ENCODE results near the gene MAP3K14. TPM values are rescaled to one million over a fixed set of nuclear protein-coding genes. Genes with fewer than 3 reads are reported as not detected.

Gene MAP3K14
- total RNA-seq, 4 donors from 2014 or later, result 16.5 to 30.4 (median 24.7) TPM

DNA sequence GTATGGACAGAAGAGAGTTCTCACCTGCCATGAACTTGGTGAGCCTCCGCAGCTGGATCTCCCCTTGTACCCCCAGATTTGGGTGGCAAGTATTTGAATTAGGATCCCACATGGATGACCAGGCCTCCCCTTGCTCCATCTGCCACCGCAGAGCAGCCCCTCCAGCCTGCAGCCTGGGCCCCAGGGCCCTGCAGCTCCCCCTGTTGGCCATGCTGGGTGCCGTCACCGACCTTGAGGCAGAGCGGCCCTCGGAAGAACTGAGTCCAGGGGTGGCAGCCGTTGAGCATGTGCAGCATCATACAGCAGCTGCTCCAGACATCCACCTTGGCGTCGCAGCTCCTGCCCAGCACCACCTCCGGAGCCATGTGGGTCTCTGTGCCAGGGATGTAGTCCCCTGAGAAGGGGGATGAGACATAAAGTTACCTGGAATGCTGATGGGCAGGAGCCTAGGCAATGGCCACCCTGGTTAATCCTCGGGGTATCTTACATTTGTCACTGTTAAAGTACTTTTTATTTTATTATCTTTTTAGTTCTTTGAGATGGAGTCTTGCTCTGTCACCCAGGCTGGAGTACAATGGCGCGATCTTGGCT, 45.9 kb downstream of the MAP3K14 start:
- Histone ChIP-seq H3K4me1 (peaks cover 0 to 11% (median 5%) of the 10 kb centered on the region in 4 donors), H3K27me3 (no peaks in the 10 kb centered on the region), H3K27ac (no peak overlapping the region), H3K9me3 (no peaks in the 10 kb centered on the region), H3K36me3 (peaks cover 0 to 87% (median 0%) of the 10 kb centered on the region in 3 donors), H3K4me3 (no peak overlapping the region)
- peak; percentile 26 to 53 (median 46) for TF ChIP-seq CTCF (IDR thresholded peaks at IDR 0.05)
- TF ChIP-seq POLR2A (IDR thresholded peaks at IDR 0.05), result no peak
- DNase-seq, result peak; percentile 36 to 61 (median 59)

- no peak for TF ChIP-seq POLR2A (IDR thresholded peaks at IDR 0.05)
- TF ChIP-seq CTCF (IDR thresholded peaks at IDR 0.05), result no peak
- no peak for DNase-seq
- H3K4me3 ChIP-seq, result no peak overlapping the region
- H3K4me1 ChIP-seq, result peaks cover 0 to 16% (median 5%) of the 10 kb centered on the region in 4 donors
- peaks cover 0 to 92% (median 0%) of the 10 kb centered on the region in 3 donors for H3K36me3 ChIP-seq
- no peak overlapping the region for H3K27ac ChIP-seq
- H3K27me3 ChIP-seq, result no peaks in the 10 kb centered on the region
- H3K9me3 ChIP-seq, result no peaks in the 10 kb centered on the region
Observed at GRCh38 chr17:45269912-45270311, 46.9 kb downstream of the MAP3K14 start.

GRCh38 chr17:45267436-45268055, 49.3 kb downstream of the MAP3K14 start:
- no peak for DNase-seq
- Histone ChIP-seq H3K36me3 (peaks cover 0 to 90% (median 0%) of the 10 kb centered on the region in 3 donors), H3K9me3 (no peaks in the 10 kb centered on the region), H3K4me3 (no peak overlapping the region), H3K27me3 (no peaks in the 10 kb centered on the region), H3K4me1 (peaks cover 3 to 40% (median 6%) of the 10 kb centered on the region in 4 donors), H3K27ac (no peak overlapping the region)
- TF ChIP-seq POLR2A (IDR thresholded peaks at IDR 0.05), result no peak
- no peak for TF ChIP-seq CTCF (IDR thresholded peaks at IDR 0.05)

DNA sequence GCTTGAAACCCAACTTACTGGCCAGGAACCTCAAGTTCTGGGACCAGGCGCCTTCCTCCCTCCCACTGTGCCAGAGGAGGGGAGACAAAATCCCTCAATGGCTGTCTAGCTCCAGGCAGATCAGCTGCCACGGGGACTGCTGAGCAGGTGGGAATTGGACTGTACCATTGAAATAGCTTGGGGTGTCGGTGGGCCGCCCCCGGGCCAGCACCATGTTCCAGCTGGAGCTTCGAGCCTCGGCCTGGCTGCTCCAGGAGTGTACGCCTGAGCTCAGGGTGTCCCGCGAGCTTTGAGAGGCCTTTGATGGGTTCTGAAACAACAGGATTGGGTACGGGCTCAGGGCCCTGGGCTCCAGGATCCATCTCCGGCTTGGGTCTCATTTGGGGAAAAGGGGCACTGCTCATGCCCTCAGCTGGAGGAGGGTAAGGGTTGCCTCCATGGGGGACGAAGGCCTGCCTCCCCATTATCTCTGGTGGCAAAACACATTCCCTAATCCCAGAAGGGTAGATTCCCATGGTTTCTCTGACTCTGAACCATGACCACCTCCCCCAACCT, 50.4 kb downstream of the MAP3K14 start:
- H3K36me3 ChIP-seq, result peaks cover 0 to 79% (median 0%) of the 10 kb centered on the region in 3 donors
- H3K9me3 ChIP-seq, result no peaks in the 10 kb centered on the region
- H3K4me3 ChIP-seq, result no peak overlapping the region
- H3K27me3 ChIP-seq, result no peaks in the 10 kb centered on the region
- no peak for TF ChIP-seq CTCF (IDR thresholded peaks at IDR 0.05)
- TF ChIP-seq POLR2A (IDR thresholded peaks at IDR 0.05), result no peak
- no peak for DNase-seq
- peak overlapping the region in 2 of 4 donors; percentile 47 to 83 for H3K27ac ChIP-seq
- H3K4me1 ChIP-seq, result peaks cover 7 to 44% (median 11%) of the 10 kb centered on the region in 4 donors

DNA sequence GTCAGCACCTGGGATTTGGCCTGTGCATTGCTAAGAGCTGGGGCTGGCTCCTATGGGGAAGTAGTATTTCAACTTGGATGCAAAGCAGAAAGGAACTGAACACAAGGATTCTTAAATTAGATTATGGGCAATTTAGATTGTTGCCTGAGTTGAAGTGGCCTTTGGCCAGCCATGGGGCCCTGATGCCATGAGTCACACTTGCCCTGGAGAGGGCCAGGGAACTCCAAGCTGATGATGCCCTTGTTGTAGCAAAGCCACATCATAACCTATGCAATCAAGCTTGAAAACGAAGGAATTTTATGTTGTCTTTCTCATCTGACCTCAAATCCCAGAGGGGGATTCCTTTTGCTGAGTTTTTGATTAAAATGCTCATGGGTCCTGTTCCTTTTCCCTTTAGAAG, 51.0 kb downstream of the MAP3K14 start:
- Histone ChIP-seq H3K36me3 (peaks cover 0 to 73% (median 0%) of the 10 kb centered on the region in 3 donors), H3K27me3 (no peaks in the 10 kb centered on the region), H3K27ac (peak overlapping the region in 2 of 4 donors; percentile 73 to 83), H3K9me3 (no peaks in the 10 kb centered on the region), H3K4me3 (no peak overlapping the region), H3K4me1 (peaks cover 7 to 44% (median 12%) of the 10 kb centered on the region in 4 donors)
- no peak for TF ChIP-seq CTCF (IDR thresholded peaks at IDR 0.05)
- no peak for TF ChIP-seq POLR2A (IDR thresholded peaks at IDR 0.05)
- peak in 2 of 3 donors; percentile 78 to 87 for DNase-seq

All from Peyer's patch (tissue), 4 donors.